ELF-1 (cell line): ENCODE results near the gene DTD1.
"Not testable (repeated sequence)": the region's sequence is repeated elsewhere in the genome, so short reads cannot be mapped to it uniquely, and the experiment has no call there.

Source experiments
- DNase-seq: peaks from one replicate; pipeline ENCODE4 v3.0.0-alpha.2; 2016; ENCODE audit warnings: low read depth, low spot score

DTD1 gene

GRCh38 chr20:18739751-18740166 is 151.9 kb downstream of the DTD1 start:
- no peak for DNase-seq

- DNase-seq = no peak
Observed at GRCh38 chr20:18740726-18741125, 152.9 kb downstream of the DTD1 start.

GRCh38 chr20:18742841-18743240 is 155.0 kb downstream of the DTD1 start:
- DNase-seq = no peak

- DNase-seq = no peak
Observed at GRCh38 chr20:18743665-18744440, 156.0 kb downstream of the DTD1 start.

DNA sequence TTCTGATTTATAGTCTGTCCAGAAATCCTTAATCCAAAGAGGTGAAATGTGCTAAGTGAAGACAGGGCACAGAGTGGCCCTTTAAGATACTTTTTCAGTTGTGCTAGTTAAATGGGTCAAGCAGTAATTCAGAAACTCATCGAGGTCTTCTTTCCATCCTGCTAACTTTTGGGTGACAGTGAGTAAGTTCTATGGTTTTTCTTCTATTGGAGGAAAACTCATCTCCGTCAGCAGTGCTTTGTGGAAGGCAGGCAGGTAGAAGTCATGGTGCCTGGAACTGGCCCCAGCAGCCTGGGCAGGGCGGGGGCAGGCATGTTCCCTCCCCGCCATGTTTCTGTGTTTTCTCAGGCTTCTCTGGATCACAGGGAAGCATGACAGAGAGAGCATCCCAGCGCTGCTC is 159.2 kb downstream of the DTD1 start:
- DNase-seq = no peak

DNA sequence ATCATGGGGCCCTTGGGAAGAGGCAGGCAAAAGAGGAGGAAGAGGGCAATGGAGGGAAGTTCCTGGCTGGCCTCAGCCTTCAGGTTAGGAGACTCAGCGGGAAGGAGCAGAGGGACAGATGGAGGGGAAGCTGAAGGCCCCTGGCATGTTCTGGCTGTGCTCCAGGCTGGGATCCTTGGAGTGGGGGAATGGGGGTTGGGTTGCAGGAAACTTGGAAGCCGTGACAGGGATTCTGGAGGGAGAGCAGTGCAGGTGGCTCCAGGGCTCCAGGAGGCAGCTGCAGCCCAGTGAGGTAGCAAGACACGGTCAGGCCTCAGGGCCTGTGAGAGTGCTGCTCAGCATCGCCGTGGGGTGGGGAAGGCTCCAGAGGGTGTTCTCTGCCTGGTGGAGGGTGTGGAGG is 161.1 kb downstream of the DTD1 start:
- DNase-seq = no peak

GRCh38 chr20:18749528-18749927 is 161.7 kb downstream of the DTD1 start:
- DNase-seq = no peak

GRCh38 chr20:18750735-18751134 is 162.9 kb downstream of the DTD1 start:
- DNase-seq = no peak

- DNase-seq = no peak
Observed at GRCh38 chr20:18754030-18754652, 166.3 kb downstream of the DTD1 start.

DNA sequence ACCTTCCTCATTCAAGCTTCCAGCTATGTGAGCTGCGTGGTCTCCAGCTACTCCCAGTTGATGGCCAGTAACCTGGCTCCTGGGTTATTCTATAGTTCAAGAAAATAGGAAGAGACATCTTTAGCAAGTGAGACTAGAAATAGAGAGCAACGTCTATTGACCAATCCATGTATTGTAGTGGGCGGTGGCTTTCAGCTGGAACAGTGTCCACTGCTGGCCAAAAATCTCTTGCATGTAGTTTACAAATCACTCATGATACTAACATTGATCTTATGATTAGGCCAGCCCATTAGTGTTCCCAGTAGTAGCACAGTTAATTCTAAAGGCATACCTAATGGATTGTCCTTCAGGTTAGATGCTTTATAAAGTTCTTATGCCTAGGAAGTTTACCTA is 166.8 kb downstream of the DTD1 start:
- no peak for DNase-seq

DNA sequence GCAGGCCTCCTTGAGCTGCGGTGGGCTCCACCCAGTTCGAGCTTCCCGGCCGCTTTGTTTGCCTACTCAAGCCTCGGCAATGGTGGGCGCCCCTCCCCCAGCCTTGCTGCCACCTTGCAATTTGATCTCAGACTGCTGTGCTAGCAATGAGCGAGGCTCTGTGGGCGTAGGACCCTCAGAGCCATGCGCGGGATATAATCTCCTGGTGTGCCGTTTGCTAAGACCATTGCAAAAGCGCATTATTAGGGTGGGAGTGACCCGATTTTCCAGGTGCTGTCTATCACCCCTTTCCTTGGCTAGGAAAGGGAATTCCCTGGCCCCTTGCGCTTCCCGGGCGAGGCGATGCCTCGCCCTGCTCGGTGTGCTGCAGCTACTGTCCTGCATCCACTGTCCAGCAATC is 173.0 kb downstream of the DTD1 start:
- not testable (repeated sequence) for DNase-seq

DNA sequence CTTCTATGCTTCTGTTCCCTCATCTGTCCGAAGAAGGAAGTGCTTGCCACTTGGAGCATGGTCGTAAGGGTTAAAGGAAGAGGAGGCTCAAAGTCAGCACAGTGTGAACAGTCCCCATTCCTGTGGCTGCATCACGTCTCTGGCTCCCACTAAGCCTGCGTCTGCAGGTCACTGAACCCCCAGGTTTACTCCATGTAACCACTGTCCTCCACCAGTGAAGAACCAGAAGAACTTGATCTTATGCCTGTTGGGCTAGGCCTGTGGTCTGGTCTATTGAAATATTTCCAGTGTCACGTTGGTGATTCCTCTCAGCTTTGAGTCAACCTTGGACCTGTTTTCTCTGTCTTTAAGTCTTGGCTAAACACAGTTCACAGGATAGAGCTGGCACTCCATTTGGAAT is 179.8 kb downstream of the DTD1 start:
- DNase-seq = no peak

GRCh38 chr20:18773566-18773965 is 185.7 kb downstream of the DTD1 start:
- no peak for DNase-seq

DNA sequence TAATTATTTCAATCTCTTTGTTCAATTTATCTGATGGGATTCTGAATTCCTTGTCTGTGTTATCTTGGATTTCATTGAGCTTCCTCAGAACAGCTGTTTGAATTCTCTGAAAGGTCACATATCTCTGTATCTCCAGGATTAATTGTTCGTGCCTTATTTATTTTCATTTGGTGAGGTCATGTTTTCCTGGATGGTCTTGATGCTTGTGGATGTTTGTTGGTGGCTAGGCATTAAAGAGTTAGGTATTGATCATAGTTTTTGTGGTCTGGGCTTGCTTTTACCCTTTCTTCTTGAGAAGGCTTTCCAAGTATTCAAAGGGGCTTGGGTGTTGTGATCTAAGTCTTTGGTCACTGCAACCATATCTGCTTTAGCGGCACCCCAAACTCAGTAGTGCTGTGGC is 186.4 kb downstream of the DTD1 start:
- DNase-seq = no peak

GRCh38 chr20:18775633-18776032 is 187.8 kb downstream of the DTD1 start:
- DNase-seq = no peak

- DNase-seq = peak; percentile 10
Observed at GRCh38 chr20:18778690-18779392, 191.0 kb downstream of the DTD1 start.

DNA sequence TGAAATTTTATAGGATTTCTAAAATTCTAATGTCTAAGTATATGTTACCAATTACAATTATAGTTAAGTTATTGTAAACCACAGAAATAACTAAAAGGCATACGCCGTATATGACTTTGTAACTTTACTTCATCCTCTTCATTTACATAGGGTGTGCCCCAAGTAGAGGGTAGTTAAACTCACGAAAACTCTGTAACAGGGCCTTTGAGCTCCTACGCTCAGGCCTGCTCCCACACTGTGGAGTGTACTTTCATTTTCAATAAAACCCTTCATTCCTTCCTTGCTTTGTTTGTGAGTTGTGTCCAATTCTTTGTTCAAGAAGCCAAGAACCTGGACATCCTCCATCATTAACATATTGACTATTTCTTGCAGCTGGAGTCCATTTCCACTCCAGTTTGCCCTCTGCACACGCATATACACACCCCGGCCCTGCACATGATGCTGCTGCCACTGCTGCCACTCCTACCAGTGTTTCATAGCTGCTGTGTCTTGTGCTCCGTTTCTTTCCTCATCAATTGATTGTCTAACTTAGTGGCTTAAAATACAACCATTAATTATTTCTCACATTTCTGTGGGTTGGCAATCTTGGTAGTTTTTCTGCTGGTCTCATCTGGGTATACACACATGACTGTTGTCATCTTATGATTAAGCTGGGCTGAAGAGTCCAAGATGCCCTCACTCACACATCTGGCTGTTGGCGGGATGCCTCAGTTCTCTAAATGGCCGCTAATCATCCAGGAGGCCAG is 192.7 kb downstream of the DTD1 start:
- no peak for DNase-seq

GRCh38 chr20:18781509-18781908 is 193.7 kb downstream of the DTD1 start:
- no peak for DNase-seq

DNA sequence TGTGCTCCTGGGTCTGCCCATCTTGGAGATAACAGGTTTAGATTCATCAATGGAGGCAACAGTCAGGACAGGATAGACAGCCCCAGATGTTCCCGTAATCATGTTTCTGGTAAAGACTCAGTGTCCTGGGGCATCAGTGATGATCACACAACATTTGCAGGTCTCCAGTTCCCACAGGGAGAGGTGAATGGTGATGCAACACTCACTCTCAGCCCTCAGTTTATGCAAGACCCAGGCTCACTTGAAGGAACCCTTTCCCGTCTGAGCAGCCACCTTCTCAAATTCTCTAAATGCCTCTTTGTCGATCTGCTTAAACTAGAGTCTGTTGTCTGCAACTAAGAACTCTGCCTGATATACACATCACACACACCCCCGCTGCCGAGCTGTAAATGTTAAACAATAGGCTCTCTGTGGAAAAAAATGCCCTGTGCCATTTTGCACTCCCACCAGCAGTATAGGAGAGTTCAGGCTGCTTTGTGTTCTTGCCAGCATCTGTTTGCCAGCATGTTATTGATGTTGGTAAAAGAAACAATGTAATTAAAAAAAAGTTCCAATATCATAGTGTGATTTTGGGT is 195.6 kb downstream of the DTD1 start:
- no peak for DNase-seq

DNA sequence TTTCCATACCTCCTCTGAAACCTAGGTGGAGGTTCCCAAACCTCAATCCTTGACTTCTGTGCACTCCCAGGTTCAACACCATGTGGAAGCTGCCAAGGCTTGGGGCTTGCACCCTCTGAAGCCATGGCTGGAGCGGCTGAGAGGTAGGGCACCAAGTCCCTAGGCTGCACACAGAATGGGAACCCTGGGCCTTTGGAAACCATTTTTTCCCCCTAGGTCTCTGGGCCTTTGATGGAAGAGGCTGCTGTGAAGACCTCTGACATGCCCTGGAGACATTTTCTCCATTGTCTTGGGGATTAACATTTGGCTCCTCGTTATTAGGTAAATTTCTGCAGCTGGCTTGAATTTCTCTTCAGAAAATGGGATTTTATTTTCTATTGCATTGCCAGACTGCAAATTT is 199.2 kb downstream of the DTD1 start:
- DNase-seq = not testable (repeated sequence)

DNA sequence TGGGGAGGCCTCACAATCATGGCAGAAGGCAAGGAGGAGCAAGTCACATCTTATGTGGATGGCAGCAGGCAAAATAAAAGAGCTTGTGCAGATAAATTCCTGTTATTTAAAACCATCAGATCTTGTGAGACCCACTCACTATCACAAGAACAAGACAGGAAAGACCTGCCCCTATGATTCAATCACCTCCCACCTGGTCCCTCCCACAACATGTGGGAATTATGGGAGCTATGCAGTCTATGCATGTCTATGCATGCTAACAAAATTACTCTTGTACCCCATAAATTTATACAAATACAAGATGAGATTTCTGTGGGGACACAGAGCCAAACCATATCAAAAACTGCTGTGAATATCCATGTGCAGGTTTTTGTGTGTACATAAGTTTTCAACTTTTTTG is 200.2 kb downstream of the DTD1 start:
- no peak for DNase-seq

- no peak for DNase-seq
Observed at GRCh38 chr20:18790787-18791186, 202.9 kb downstream of the DTD1 start.
